Measurements from ENCODE around the gene CHMP6. TPM values are rescaled to one million over a fixed set of nuclear protein-coding genes. Genes with fewer than 3 reads are reported as not detected.
"Not testable (repeated sequence)": the region's sequence is repeated elsewhere in the genome, so short reads cannot be mapped to it uniquely, and the experiment has no call there.

The CHMP6 gene
- total RNA-seq, 1 donor from 2014 or later = 46.8 TPM

DNA sequence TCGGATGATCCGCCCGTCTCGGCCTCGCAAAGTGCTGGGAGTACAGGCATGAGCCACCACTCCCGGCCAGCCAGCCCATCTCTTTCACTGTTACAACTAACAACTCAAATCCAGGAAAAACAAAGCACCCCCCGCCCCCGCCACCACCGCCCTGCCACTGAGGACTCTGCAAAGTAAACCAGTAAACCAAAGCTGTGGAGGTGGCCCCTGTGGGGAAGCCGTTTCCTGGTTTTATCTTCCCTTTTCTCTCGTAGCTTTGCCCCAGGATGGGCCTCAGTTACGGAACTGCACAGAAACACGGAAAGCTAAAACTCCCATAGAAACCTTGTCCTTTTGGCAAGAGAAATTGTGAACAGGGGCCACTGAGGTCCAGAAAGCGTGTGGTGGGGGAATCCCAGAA is 17.5 kb downstream of the CHMP6 start:
- DNase-seq (ENCODE audit: extremely low read depth, low read depth, low spot score) = no peak

DNA sequence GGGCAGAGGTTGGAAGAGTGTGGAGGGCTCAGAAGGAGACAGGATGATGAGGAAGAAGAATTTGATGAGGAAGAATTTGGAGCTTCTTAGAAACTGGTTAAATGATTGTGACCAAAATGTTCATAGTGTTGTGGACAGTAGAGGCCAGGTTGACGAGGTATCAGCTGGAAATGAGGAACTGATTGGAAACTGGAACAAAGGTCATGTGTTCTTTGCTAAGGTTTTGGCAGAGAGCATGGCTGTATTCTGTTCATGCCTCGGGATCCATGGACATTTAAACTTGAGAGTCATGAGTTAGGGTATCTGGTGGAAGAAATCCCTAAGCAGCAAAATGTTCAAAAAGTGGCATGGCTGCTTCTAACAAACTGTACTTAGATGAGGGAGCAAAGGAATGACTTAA is 19.3 kb downstream of the CHMP6 start:
- DNase-seq (ENCODE audit: extremely low read depth, low read depth, low spot score) = no peak

DNA sequence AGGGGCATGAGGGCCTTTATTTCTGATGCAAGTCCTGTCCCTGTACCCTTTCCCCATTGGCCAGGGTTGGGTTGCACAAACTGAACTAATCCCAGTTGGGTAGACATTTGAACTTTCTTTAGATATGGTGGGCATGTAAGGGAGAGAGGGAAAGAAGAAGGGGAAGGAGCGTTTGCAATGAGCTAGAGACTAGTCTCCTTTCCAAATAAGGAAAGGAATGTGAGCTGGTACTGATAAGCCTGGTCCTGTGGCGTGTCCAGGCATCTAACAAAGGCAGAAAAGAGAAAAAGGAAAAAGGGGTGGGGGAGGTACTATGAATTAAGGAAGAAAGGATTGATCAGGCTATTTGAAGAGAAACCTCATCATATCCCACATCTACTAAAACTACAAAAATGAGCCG is 20.3 kb downstream of the CHMP6 start:
- DNase-seq (ENCODE audit: extremely low read depth, low read depth, low spot score) = no peak

DNA sequence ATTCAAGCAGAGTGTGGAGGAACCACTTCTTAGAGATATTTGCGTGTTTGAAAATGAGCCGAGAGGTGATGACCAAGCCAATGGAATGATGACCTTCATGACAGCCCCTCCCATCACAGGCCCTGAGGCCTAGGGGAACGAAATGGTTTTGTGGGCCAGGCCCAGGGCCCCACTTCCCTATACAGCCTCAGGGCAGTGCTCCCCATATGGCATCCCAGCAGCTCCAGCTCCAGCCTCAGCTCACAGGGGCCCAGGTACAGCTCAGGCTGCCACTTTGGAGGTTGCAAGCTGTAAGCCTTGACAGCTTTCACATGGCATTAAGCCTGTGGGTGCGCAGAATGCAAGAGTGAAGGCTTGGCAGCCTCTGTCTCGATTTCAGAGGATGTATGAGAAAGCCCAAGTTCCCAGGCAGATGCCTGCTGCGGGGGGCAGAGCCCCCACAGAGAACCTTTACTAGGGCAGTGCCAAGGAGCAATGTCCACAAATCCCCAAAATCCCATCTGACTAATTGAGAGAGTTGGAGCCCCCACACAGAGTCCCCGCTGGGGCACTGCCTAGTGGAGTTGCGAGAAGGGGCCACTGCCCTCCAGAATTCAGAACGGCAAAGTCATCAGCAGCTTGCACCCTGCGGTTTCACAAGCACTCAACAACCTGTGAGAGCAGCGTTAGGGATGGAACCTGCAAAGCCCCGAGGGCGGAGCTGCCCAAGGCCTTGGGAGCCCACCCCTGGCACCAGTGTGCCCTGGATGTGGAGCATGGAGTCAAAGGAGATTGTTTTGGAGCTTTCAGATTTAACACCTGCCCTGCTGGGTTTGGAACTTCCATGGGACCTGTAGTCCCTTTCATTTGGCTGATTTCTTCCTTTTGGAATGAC is 21.2 kb downstream of the CHMP6 start:
- no peak for DNase-seq (ENCODE audit: extremely low read depth, low read depth, low spot score)

DNA sequence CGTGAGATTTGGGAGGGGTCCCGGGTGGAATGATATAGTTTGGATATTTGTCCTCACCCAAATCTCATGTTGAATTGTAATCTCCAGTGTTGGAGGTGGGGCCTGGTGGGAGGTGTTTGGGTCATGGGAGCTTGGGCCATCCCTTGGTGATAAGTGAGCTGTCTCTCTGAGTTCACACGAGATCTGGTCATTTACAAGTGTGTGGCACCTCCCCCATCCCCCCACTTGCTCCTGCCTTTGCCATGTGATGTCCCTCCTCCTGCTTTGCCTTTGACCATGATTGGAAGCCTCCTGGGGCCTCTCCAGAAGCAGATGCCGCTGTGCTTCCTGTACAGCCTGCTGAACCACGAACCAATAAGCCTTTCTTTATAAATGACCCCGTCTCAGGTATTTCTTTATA is 22.0 kb downstream of the CHMP6 start:
- DNase-seq (ENCODE audit: extremely low read depth, low read depth, low spot score) = no peak

DNA sequence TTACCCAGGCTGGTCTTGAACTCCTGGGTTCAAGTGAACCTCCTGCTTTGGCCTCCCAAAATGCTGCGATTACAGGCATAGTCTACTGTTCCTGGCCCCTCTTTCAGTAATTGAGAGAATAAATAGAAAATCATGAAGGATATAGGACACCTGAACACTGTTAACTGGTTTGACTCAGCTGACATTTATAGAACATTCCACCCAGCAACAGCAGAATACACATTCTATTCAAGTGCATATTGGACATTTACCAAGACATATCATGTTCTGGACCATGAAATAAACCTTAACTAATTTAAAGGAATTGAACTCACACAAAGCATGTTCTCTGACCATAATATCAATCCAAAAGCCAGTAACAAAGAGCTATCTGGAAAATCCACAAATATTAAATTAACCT is 23.5 kb downstream of the CHMP6 start:
- DNase-seq (ENCODE audit: extremely low read depth, low read depth, low spot score) = no peak

DNA sequence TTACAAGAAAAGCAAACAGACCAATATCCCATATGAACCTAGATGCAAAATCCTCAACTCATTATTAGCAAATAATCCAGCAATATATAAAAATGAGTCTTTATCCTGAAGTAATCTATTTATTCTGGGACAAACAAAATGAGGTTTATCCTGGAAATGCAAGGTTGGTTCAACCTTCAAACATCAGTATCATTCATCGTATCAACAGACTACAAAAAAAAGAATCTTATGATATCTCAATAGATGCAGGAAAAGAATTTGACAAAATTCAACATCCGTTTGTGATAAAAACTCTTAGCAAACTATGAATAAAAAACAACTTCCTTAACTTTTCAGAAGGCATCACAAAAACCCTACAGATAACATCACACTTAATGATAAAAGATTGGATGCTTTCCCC is 24.9 kb downstream of the CHMP6 start:
- DNase-seq (ENCODE audit: extremely low read depth, low read depth, low spot score) = no peak

DNA sequence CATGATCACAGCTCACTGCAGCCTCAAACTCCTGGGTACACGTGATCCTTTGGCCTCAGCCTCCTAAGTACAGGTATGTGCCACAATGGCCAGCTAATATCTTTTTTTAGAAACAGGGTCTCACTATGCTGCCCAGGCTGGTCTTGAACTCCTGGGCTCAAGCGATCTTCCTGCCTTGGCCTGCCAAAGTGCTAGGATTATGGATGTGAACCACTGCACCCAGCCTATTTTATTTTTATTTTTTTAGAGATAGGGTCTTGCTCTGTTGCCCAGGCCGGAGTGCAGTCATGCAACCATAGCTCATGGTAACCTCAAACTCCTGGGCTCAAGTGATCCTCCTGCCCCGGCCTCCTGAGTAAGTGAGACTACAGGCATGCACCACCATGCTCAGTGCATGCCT is 25.7 kb downstream of the CHMP6 start:
- not testable (repeated sequence) for DNase-seq (ENCODE audit: extremely low read depth, low read depth, low spot score)

DNA sequence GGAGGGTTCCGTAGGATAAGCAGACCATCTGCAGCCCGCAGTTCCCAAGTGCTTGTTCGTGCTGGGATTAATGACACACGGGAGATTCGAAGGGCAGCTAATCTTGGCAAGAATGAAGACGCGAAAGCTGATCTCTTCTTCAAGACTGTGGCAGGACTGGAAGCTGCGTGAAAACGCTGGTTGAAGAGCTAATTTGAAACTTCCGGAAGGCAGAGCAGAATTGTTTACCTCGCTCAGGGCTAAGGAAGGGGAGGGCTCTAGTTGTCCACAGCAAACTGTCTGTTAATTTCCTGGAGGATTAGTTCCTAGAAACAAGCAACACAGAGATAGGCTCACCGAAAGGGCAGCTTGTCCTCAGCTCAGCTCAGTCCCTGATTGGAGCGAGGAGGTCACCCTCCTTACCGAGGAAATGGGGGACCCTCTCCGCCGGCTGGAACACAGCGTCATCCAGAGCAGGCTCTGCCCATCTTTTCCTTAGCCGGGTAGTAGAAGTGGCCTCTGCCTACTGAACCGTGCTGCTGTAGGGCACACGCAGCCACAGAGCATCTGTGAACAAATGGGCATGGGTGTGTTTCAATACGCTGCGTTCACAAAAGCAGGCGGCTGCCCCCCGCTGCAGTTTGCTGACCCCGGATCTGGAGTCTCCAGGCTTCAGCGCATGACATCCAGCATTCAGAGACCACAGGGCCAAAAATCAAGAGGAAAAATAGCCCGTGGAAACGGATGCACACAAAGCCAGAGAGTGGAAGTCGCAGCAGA is 26.6 kb downstream of the CHMP6 start:
- DNase-seq (ENCODE audit: extremely low read depth, low read depth, low spot score) = no peak

DNA sequence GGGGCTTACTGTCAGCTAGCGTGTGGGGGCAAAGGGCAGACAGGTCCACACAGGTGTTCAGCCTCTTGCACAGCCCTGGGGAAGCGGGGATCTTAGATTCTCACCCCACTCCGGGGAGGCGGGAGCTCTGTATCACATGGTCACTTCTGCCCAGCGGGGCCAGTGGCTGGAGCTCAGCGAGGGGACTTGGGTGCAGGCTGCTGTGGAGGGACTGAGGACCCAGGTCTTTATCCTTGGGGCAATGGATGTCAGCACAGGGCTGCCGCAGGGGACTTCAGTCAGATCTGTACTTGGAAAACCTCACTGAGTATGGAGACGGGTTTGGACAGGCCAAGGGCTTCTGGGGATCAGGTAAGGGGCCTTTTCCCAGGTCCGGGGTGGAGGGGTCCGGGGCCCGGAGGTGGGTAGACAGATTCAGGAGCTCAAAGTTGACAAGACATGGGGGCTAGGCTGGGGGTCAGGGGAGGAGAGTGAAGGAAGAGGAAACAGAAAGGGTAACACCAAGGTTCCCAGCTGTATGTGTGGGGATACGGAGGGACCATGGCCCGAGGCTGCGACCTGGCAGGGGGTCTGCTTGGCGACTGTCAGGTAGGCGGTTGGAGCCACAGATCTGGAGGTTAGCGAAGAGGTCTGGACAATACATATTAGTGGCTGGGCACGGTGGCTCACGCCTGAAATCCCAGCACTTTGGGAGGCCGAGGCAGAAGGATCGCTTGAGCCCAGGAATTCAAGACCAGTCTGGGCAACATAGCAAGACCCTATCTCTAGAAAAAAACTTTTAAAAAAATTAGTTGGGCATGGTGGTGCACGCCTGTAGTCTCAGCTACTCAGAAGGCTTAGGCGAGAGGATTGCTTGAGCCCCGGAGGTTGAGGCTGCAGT is 28.2 kb downstream of the CHMP6 start:
- no peak for DNase-seq (ENCODE audit: extremely low read depth, low read depth, low spot score)

DNA sequence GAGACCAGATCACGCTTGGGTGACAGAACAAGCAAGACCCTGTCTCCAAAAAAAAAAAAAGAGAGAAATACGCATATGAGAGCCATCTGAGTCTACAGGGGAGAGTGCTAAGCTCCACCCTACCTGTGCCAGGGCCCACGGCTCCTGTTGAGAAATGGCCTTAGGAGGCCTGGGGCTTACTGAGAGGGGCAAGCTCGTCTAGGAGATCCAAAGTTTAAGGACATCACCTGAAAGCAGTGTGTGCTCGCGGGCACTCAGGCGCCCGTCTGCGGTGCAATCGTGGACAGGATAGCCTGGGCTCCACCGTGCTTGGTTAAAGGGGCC is 28.8 kb downstream of the CHMP6 start:
- no peak for DNase-seq (ENCODE audit: extremely low read depth, low read depth, low spot score)

DNA sequence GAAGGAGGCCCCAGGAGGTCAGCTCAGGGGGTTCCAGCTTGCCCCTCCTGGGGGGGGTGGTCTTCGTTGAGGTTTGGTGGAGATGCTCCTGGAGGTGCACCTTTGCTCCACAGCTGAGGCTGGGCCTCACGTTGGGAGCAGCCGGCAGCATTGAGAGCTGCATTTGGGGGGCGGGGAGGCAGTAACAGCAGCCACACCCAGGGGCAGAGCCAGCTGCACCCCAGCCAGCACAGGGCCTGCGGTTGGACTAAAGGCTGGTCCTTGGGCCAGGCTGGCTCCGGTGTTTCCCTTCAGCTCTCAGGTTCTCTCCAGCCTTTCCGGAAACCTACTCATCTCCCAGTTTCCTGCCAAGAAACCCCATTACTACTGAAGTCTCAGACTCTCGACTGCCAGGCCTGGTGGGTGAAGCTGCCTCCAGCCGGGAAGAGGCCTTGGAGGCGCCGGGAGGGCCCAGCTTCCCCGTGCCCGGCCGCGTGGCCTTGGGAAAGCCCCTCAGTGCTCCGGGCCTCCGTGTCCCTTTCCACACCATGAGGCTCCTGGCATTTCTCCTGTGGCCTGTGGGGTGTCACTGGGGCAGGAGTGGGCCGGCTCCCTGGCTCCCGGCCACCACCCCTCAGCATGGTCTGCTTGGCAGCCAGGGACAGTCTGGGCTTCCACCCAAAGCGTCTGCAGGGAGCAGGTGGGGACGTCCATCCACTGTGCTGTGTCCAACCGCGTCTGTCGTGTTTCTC is 29.3 kb downstream of the CHMP6 start:
- no peak for DNase-seq (ENCODE audit: extremely low read depth, low read depth, low spot score)

DNA sequence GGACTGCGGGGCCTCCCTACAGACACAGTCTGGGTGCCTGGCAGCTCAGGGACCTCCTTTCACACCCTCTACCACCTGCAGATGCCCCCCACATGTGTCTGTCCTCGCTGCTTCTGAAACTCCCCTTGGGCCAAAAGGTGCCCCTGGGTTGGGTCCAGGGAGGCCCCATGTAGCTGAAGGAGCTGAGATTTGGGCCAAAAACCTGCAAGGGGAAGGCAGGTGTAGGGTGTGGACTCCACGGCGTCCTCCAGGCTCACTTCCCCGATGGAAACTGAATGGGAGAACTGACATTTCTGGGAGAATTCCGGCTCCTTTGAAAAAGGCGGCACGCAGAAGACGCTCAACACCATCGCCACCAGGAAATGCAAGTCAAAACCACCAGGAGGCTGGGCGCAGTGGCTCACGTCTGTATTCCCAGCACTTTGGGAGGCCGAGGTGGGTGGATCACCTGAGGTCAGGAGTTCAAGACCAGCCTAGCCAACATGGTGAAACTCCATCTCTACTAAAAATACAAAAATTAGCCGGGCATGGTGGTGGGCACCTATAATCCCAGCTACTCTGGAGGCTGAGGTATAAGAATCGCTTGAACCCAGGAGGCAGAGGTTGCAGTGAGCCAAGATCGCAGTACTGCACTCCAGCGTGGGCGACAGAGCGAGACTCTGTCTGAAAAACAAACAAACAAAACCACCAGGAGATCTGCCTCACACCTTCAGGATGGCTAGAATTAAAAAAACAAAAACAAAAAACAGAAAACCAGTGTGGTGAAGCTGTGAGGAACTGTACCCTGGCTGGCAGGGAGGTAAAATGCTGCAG is 30.1 kb downstream of the CHMP6 start:
- no peak for DNase-seq (ENCODE audit: extremely low read depth, low read depth, low spot score)

DNA sequence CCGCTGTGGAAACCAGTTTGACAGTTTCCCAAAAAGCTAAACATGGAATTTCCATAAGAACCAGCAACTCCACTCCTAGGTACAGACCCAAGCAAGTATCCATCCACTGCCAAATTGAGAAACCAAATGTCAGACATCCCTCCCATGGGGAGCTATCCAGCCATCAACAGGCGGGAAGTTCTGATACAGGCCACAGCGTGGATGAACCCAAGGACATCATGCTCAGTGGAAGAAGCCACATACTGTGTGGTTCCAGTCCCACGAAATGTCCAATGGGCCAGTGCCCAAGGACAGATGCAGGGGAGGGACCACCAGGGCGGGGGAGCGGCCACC is 30.7 kb downstream of the CHMP6 start:
- DNase-seq (ENCODE audit: extremely low read depth, low read depth, low spot score) = no peak

DNA sequence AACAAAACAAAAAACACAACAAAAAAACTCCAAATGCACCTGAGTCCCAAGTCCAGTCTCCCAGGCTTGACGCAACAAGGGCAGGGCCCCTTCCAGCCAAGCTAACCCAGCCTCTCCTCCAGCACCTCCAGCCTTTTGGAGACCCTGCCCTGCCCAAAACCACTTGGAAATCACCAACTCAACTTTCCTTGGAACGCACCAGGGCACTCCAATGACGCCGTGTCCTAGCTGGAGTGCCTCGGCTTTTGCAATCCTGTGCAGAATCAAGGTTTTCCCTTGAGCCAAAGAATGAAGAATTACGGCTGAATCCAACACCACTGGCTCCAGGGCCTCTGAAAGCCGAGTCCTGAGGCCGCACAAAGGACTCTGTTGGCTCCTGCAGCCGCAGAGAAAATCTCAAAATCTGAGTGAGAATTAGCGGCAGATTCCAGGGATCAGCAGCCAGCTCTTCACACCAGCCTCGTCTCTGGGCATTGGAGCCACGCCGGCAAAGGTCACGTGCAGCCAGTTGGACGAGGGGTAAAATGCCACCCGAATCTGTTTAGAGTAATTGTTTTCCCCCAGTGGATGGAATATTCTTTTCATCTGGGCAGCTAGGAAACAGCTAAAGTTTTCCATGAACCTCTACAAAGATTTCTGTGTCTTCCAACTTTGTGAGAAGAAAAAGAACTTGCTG is 33.6 kb downstream of the CHMP6 start:
- DNase-seq (ENCODE audit: extremely low read depth, low read depth, low spot score) = no peak

DNA sequence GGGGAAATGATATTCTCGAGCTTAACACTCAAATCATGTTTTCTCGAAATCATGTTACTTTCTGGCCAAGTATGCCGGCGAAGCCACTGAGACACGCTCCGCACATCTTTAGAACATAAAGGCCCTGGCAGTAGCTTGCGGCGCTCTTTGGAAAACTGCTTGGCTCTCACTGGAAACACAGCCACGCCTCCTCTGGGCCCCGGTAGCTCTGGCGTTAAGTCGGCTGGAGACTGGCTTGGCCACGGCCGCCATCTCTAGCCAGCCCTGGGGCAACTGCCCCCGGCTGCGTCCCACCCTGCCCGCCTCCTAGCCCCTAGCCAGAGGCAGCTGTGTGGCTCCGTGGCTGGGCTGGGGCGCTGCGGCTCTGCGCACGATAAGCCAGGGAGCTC is 34.1 kb downstream of the CHMP6 start:
- no peak for DNase-seq (ENCODE audit: extremely low read depth, low read depth, low spot score)

DNA sequence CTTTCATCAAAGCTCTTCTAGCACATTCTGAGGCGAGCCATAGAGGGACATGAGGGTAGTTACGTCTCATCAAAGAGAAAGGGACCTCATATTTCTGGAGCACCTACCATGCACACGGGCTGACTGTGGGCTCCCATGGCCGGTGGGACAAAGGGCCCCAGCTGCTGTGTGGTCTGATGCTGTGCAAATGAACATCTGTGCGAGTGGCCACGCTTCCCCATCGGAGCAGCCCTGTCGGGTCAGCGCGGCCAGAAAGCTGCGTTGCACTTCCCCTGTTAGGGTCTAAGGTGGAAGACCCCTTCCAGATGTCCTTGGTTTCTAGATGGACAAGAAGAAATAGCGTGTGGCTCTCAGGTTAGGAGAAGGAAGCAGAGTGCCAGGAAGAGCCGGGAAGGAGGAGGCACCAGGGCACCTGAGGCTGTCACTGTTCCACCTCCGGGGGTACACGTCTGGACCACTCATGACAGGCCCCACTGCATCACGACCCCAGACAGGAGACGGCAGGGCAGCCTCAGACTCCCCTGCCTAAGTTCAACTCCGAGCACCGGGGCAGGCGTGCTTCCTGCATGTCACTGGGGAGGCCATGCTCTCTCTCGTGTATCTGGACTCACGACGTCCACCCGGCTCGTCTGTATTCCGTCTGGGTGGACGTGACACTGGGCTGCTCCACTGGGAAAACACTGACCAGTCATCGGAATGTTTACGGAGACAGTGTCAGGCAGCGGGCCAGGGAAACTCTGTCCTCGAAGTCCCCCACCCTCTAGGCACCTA is 34.8 kb downstream of the CHMP6 start:
- no peak for DNase-seq (ENCODE audit: extremely low read depth, low read depth, low spot score)

DNA sequence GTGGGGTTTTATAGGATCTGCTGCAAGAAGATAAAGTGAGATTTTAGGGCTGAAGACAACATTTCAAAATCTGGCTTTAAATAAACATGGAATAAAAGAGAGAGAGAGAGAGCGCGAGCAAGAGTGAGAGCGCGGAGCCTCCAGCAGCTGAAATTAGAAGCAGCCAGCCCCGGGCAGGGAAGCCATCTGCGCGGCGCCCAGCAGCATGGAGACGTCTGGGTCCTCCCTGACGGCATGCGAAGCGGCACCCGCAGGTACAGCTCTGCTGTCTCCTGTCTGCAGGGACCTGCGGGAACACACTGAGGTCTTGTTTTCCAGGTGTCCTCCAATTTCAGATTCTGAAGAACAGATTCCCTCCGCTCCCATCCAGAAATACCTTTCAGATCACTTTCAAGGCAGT is 35.4 kb downstream of the CHMP6 start:
- no peak for DNase-seq (ENCODE audit: extremely low read depth, low read depth, low spot score)

Measured in glomerular endothelial cell (primary cell).